HG02970 (cell line): Measurements from ENCODE around the gene RNF182.
"Not testable (repeated sequence)": the region's sequence is repeated elsewhere in the genome, so short reads cannot be mapped to it uniquely, and the experiment has no call there.

Source experiments
- ATAC-seq: cut with Tn5 transposase; IDR thresholded peaks from one replicate; pipeline ENCODE4 v1.9.1; 2021; ENCODE audit warnings: mild to moderate bottlenecking, moderate library complexity, moderate number of reproducible peaks; ENCODE audit not compliant: unreplicated experiment, low FRiP score

RNF182 gene

GRCh38 chr6:13924949-13925881, at the start of gene RNF182:
Gene RNF182, plus strand, starts transcription at chr6:13924952. Its CDS starts 52,168 bp downstream, at chr6:13977120.
- no peak for ATAC-seq

GRCh38 chr6:13877051-13877450, 47.7 kb upstream of the RNF182 start:
- no peak for ATAC-seq

GRCh38 chr6:13880061-13880663, 44.6 kb upstream of the RNF182 start:
- not testable (repeated sequence) for ATAC-seq

GRCh38 chr6:13881621-13882165, 43.1 kb upstream of the RNF182 start:
- ATAC-seq: no peak

- ATAC-seq: no peak
Observed at GRCh38 chr6:13883966-13884365, 40.8 kb upstream of the RNF182 start.

GRCh38 chr6:13884397-13884796, 40.4 kb upstream of the RNF182 start:
- no peak for ATAC-seq

GRCh38 chr6:13885601-13886000, 39.2 kb upstream of the RNF182 start:
- ATAC-seq: no peak

- ATAC-seq: no peak
Observed at GRCh38 chr6:13886949-13887348, 37.8 kb upstream of the RNF182 start.

GRCh38 chr6:13892017-13892645, 32.6 kb upstream of the RNF182 start:
- no peak for ATAC-seq

- ATAC-seq: no peak
Observed at GRCh38 chr6:13902922-13903321, 21.8 kb upstream of the RNF182 start.

GRCh38 chr6:13903364-13903763, 21.4 kb upstream of the RNF182 start:
- ATAC-seq: no peak

GRCh38 chr6:13907001-13907350, 17.8 kb upstream of the RNF182 start:
- ATAC-seq: no peak

- ATAC-seq: no peak
Observed at GRCh38 chr6:13907614-13908215, 17.0 kb upstream of the RNF182 start.

GRCh38 chr6:13908955-13909381, 15.8 kb upstream of the RNF182 start:
- ATAC-seq: no peak

GRCh38 chr6:13910443-13910842, 14.3 kb upstream of the RNF182 start:
- ATAC-seq: no peak

- no peak for ATAC-seq
Observed at GRCh38 chr6:13911337-13911736, 13.4 kb upstream of the RNF182 start.

GRCh38 chr6:13913226-13914001, 11.3 kb upstream of the RNF182 start:
- no peak for ATAC-seq

- no peak for ATAC-seq
Observed at GRCh38 chr6:13914351-13914750, 10.4 kb upstream of the RNF182 start.

- no peak for ATAC-seq
Observed at GRCh38 chr6:13915561-13916229, 9.1 kb upstream of the RNF182 start.
